HK-2 (cell line): Measurements from ENCODE around the gene RPL18.
"Not testable (repeated sequence)": the region's sequence is repeated elsewhere in the genome, so short reads cannot be mapped to it uniquely, and the experiment has no call there.

Experiments
- DNase-seq: peaks from one replicate; pipeline ENCODE4 v3.0.0-alpha.2; 2018; ENCODE audit not compliant: unreplicated experiment

The RPL18 gene

GRCh38 chr19:48588670-48589401 is 30.1 kb downstream of the RPL18 start:
- peak; percentile 98 for DNase-seq

GRCh38 chr19:48587387-48587786 is 31.6 kb downstream of the RPL18 start:
- no peak for DNase-seq

DNA sequence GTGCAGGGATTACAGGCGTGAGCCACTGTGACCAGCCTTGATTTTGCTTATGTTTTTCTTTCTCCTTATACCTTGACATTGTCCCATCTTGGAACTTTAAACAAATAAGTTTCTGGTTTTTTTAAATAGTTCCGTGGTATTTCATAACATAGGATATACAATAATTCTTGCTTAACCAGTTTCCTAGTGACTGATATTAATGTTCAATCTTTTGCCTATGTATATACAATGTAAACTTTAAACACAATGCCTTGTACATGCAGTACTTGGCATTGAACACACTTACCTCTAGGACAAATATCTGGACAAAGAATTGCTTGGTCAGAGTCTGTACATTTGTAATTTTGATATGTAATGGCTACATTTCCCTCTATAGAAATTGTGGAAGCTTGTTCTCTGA is 36.8 kb downstream of the RPL18 start:
- DNase-seq: no peak

- DNase-seq: no peak
Measured at GRCh38 chr19:48578891-48579290, 40.1 kb downstream of the RPL18 start.

DNA sequence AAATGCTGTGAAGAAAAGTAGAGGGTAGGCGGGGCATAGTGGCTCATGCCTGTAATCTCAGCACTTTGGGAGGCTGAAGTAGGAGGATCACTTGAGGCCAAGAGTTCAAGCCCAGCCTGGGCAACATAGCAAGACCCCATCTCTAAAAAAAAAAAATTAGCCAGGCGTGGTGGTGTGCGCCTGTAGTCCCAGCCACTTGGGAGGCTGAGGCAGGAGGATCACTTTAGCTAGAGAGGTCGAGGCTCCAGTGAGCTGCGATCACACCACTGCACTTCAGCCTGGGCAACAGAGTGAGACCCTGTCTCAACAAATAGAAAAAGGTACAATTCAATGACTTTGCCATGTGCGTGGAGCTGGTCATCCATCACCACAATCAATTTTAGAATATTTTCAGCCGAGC is 41.1 kb downstream of the RPL18 start:
- not testable (repeated sequence) for DNase-seq

GRCh38 chr19:48575931-48576622 is 42.9 kb downstream of the RPL18 start:
- no peak for DNase-seq

DNA sequence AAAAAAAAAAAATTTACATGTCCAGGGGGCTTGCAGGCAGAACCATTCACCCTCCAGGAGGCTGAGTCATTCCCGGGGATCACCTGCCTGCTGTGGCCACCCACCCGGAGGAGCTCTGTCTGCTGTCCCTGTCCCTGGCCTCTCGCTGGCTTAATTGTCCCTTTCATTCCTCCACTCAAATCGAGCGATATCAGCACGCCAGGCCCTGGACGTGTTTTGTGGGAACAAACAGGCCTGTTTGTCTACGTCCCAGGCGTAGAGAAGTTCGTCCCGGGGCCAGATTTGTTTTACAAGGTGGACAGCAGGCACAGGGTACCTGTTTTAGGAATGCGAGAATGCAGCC is 45.8 kb downstream of the RPL18 start:
- no peak for DNase-seq

DNA sequence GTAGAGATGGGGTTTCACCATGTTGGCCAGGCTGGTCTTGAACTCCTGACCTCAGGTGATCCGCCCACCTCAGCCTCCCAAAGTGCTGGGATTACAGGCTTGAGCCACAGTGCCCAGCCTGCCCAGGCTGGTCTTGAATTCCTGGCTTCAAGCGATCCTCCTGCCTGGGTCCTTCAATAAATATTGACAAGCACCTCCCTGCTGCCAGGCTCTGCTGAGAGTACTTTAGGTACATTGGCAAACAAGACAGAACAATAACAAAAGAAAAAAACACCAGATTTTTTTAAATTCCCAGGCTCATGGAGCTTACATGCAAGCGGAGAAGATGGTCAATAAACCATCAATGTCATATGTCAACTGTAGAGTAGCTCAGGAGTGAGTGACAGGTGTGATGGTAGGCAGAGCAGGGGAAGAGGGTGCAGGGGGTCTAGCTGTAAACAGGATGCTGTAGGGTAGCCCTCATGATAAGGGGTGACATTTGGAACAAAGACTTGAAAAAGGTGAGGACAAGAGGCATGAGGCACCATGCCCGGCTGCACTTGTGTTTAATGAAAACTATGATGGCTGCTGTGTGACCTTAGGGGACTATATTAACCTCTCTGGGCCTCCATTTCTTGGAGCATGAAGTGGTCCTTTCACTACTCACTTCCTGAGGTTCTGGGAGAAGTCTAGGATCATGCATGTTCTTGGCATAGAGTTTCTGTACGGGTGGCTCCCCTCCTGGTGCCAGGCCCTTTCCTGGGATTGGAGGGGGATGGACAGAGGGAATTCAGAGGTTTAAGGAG is 47.4 kb downstream of the RPL18 start:
- DNase-seq: no peak

DNA sequence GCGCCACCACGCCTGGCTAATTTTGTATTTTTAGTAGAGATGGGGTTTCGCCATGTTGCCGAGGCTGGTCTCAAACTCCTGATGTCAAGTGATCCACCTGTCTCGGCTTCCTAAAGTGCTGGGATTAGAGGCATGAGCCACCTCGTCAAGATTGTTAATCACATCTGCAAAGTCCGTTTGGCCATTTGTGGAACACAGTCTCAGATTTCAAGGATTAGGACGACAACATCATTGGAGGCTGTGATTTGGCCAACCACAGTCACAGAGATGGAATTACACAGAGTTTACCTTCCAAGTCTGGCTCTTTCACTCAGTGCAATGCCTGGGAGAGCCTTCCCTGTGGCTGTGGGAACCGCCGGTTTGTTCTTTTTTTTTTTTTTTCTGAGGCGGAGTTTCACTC is 49.2 kb downstream of the RPL18 start:
- no peak for DNase-seq

- DNase-seq: peak; percentile 90
Measured at GRCh38 chr19:48568345-48568886, 50.6 kb downstream of the RPL18 start.
